ENCODE results near the gene ABLIM1.

DNA sequence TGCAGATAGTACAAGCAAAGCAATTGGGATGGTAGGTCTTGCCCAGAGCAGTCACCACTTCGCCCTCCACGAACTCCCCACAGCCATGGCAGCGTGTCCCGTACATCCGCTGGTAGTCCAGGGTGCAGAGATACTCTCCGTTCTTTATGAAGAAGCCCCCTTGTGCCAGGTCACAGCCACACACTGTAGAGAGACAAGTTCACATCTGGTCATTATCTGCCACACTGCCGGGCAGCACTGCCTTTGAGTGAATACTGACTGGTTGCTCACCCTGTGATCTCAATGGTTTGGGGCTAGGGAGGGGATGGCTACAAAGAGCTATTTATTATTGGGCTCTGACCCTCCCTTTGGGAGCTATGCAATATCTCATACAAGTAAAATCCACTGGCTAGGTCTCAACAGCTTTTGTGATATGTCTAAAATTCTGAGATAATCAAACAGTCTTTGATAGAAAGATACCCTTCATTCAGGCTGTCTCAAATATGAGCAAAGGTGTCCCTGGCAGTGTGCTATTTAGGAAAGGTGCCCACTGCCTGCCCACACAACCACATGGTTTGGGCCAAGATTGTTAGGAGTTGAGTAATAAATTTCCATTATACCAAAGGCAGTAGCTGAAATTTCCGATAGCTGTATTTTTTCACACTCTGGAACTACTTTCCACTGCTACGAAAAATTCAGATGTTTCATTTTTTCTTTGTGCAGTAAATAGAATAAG is 82.5 kb downstream of the ABLIM1 start:
- TF ChIP-seq, protein P1, sequence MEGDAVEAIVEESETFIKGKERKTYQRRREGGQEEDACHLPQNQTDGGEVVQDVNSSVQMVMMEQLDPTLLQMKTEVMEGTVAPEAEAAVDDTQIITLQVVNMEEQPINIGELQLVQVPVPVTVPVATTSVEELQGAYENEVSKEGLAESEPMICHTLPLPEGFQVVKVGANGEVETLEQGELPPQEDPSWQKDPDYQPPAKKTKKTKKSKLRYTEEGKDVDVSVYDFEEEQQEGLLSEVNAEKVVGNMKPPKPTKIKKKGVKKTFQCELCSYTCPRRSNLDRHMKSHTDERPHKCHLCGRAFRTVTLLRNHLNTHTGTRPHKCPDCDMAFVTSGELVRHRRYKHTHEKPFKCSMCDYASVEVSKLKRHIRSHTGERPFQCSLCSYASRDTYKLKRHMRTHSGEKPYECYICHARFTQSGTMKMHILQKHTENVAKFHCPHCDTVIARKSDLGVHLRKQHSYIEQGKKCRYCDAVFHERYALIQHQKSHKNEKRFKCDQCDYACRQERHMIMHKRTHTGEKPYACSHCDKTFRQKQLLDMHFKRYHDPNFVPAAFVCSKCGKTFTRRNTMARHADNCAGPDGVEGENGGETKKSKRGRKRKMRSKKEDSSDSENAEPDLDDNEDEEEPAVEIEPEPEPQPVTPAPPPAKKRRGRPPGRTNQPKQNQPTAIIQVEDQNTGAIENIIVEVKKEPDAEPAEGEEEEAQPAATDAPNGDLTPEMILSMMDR (conservative IDR thresholded peaks at IDR 0.05; ENCODE audit: low read depth, low read length) = no peak
- TF ChIP-seq RFX5 (IDR thresholded peaks at IDR 0.05; ENCODE audit: low read depth, low read length) (no peak), MAFK (IDR thresholded peaks at IDR 0.05; ENCODE audit: low read depth, low read length) (no peak), MXI1 (IDR thresholded peaks at IDR 0.05; ENCODE audit: borderline replicate concordance, low read depth, low read length) (no peak), POLR2A (IDR thresholded peaks at IDR 0.05; ENCODE audit: low read depth, low read length) (no peak), CEBPB (IDR thresholded peaks at IDR 0.05; ENCODE audit: low read depth, low read length) (no peak)

All from IMR-90 (cell line).